ENCODE data around the gene FLNC. TPM values are rescaled to one million over a fixed set of nuclear protein-coding genes. Genes with fewer than 3 reads are reported as not detected.

Gene FLNC
- total and polyA plus RNA-seq, 2 of the 4 experiments (the other 2 are of a cell fraction), result 116 to 154 TPM

- no peak overlapping the region for H3K56ac ChIP-seq (ENCODE audit: extremely low read depth, insufficient read depth, low read length)
- ChIA-PET POLR2A (ENCODE audit: unreplicated experiment) (no interaction called here), CTCF (no interaction called here)
- no peak for DNase-seq
- in situ Hi-C loops (cut with MboI; ENCODE audit: low sequenced_read_pairs), result loop anchor here (5.0 to 25.0 kb wide), 2 partner anchors 275 to 420 kb away; partner anchors contain the start of gene HILPDA
- no peak overlapping the region for H4K8ac ChIP-seq (ENCODE audit: low read depth in 2 of 2, low read length in 2 of 2)
- H3K9ac ChIP-seq (ENCODE audit: low read depth, low read length), result no peak overlapping the region
- H4K20me1 ChIP-seq (ENCODE audit: insufficient read depth, low read length), result no peaks in the 10 kb centered on the region; the same call in 1 of the 2 replicates
- H3K79me1 ChIP-seq (ENCODE audit: low read depth in 1 of 2, low read length in 2 of 2), result no peaks in the 10 kb centered on the region
- BruUV-seq (replicated peaks), result no TSS peak
- no peak overlapping the region for H2BK120ac ChIP-seq (ENCODE audit: low read depth, low read length)
- H2BK20ac ChIP-seq (ENCODE audit: low read depth, low read length), result no peak overlapping the region
- H2BK15ac ChIP-seq (ENCODE audit: low read depth, low read length), result no peak overlapping the region
- H4K91ac ChIP-seq (ENCODE audit: insufficient read depth, low read depth, low read length), result no peak overlapping the region
- no peak overlapping the region for H2AK9ac ChIP-seq (replicated peaks; ENCODE audit: low read depth, low read length, poor library complexity)
- no peak overlapping the region for H3K27ac ChIP-seq (ENCODE audit: insufficient read depth, low read length)
- dilution Hi-C loops (cut with HindIII; ENCODE audit: low sequenced_read_pairs, unreplicated experiment), result no loop called here
- H3K18ac ChIP-seq (ENCODE audit: low read depth, low read length), result no peak overlapping the region
- H3K23ac ChIP-seq (ENCODE audit: low read depth, low read length), result no peak overlapping the region
- no peak overlapping the region for H2BK5ac ChIP-seq (ENCODE audit: low read depth, low read length, poor library complexity, severe bottlenecking)
- H3K4me3 ChIP-seq (ENCODE audit: insufficient read depth, low read depth, low read length), result no peak overlapping the region
- H3K27me3 ChIP-seq (ENCODE audit: control insufficient read depth, insufficient read depth, low read length), result peaks cover 7% of the 10 kb centered on the region; the same call in 1 of the 2 replicates
- no peak for TF ChIP-seq ELK1 (IDR thresholded peaks at IDR 0.05; ENCODE audit: borderline replicate concordance, low read depth, low read length)
- TF ChIP-seq CTCF (conservative IDR thresholded peaks at IDR 0.05; ENCODE audit: low read depth, low read length), result no peak
- no peak for TF ChIP-seq FOS (IDR thresholded peaks at IDR 0.05; ENCODE audit: low read depth, low read length)
- no peak for TF ChIP-seq POLR2A (IDR thresholded peaks at IDR 0.05; ENCODE audit: low read depth, low read length)
- TF ChIP-seq MAFK (IDR thresholded peaks at IDR 0.05; ENCODE audit: low read depth, low read length), result no peak
- no peak for TF ChIP-seq SMC3 (IDR thresholded peaks at IDR 0.05; ENCODE audit: low read depth, low read length)
- no peak for TF ChIP-seq MXI1 (IDR thresholded peaks at IDR 0.05; ENCODE audit: borderline replicate concordance, low read depth, low read length)
- H3K4ac ChIP-seq (ENCODE audit: low read depth, low read length), result no peak overlapping the region
- intact Hi-C loops (cut with micrococcal nuclease), result loop anchor here (5.0 kb wide), 3 partner anchors 270 to 455 kb away; partner anchors contain the start of gene METTL2B
- H3K36me3 ChIP-seq (ENCODE audit: control insufficient read depth, insufficient read depth, low read length), result no peaks in the 10 kb centered on the region
- H4K5ac ChIP-seq (ENCODE audit: low read depth, low read length), result no peak overlapping the region
- no peak for ATAC-seq (ENCODE audit: low read depth)
- no CpG with 5 or more reads among the region's 8 CpGs for WGBS, 2 experiments (ENCODE audit: extremely low coverage in 2 of 2, insufficient read length in 1 of 2)
- no peak overlapping the region for H2AFZ ChIP-seq (replicated peaks; ENCODE audit: low read length, poor library complexity)
- no peak overlapping the region for H3K14ac ChIP-seq (replicated peaks; ENCODE audit: low read depth, low read length)
- H3K4me2 ChIP-seq (ENCODE audit: low read depth, low read length), result no peak overlapping the region
- no peak overlapping the region for H2AK5ac ChIP-seq (ENCODE audit: low read depth, low read length)
- H3K9me1 ChIP-seq (ENCODE audit: insufficient read depth, low read length), result no peaks in the 10 kb centered on the region
- H3K4me1 ChIP-seq (ENCODE audit: control insufficient read depth, insufficient read depth, low read length), result no peaks in the 10 kb centered on the region
- no peaks in the 10 kb centered on the region for H3K9me3 ChIP-seq (ENCODE audit: control insufficient read depth, insufficient read depth, low read length)
These were observed 51.9 kb downstream of the FLNC start for GRCh38 chr7:128882134-128882533.

All from IMR-90 (cell line).